ENCODE results near the gene GLS. TPM values are rescaled to one million over a fixed set of nuclear protein-coding genes. Genes with fewer than 3 reads are reported as not detected.
"Not testable (repeated sequence)": the region's sequence is repeated elsewhere in the genome, so short reads cannot be mapped to it uniquely, and the experiment has no call there.

The GLS gene
- total RNA-seq, 2 donors from 2014 or later: 415 to 476 TPM

GRCh38 chr2:190855245-190855644, 25.4 kb upstream of the GLS start:
- Histone ChIP-seq H3K27ac (no peak overlapping the region), H3K9me3 (no peaks in the 10 kb centered on the region), H3K4me3 (no peak overlapping the region), H3K4me1 (ENCODE audit: control insufficient read depth in 1 of 2, low read depth in 2 of 2) (peaks cover 19 to 52% of the 10 kb centered on the region in 2 donors), H3K36me3 (no peaks in the 10 kb centered on the region), H3K27me3 (replicated peaks; ENCODE audit: insufficient read depth) (no peaks in the 10 kb centered on the region)
- no peak for DNase-seq (ENCODE audit: low spot score)
- TF ChIP-seq CTCF (IDR thresholded peaks at IDR 0.05): no peak
- no peak for ATAC-seq (ENCODE audit: insufficient number of reproducible peaks, low FRiP score, low read depth)

- Histone ChIP-seq H3K36me3 (no peaks in the 10 kb centered on the region), H3K27ac (no peak overlapping the region)
These were observed 23.6 kb upstream of the GLS start for GRCh38 chr2:190856985-190857384.

GRCh38 chr2:190858817-190859216, 21.8 kb upstream of the GLS start:
- ATAC-seq (ENCODE audit: insufficient number of reproducible peaks, low FRiP score, low read depth): no peak
- no peak for DNase-seq (ENCODE audit: low spot score)
- peak overlapping the region; percentile 30 for H3K4me3 ChIP-seq
- peak overlapping the region; percentile 71 to 80 for H3K27ac ChIP-seq
- no peaks in the 10 kb centered on the region for H3K27me3 ChIP-seq (replicated peaks; ENCODE audit: insufficient read depth)
- TF ChIP-seq CTCF (IDR thresholded peaks at IDR 0.05): no peak
- no peaks in the 10 kb centered on the region for H3K36me3 ChIP-seq
- no peaks in the 10 kb centered on the region for H3K9me3 ChIP-seq
- peaks cover 32 to 73% of the 10 kb centered on the region in 2 donors for H3K4me1 ChIP-seq (ENCODE audit: control insufficient read depth in 1 of 2, low read depth in 2 of 2)

More at GRCh38 chr2:190856985-190857384, 23.6 kb upstream of the GLS start:
- no peak for TF ChIP-seq CTCF (IDR thresholded peaks at IDR 0.05)
- Histone ChIP-seq H3K4me1 (ENCODE audit: control insufficient read depth in 1 of 2, low read depth in 2 of 2) (peaks cover 30 to 61% of the 10 kb centered on the region in 2 donors), H3K27me3 (replicated peaks; ENCODE audit: insufficient read depth) (no peaks in the 10 kb centered on the region), H3K9me3 (no peaks in the 10 kb centered on the region), H3K4me3 (no peak overlapping the region)
- ATAC-seq (ENCODE audit: insufficient number of reproducible peaks, low FRiP score, low read depth) (no peak), DNase-seq (ENCODE audit: low spot score) (no peak)

GRCh38 chr2:190859347-190860297, 21.0 kb upstream of the GLS start:
- Histone ChIP-seq H3K36me3 (no peaks in the 10 kb centered on the region), H3K27ac (peak overlapping the region; percentile 71 to 80), H3K27me3 (replicated peaks; ENCODE audit: insufficient read depth) (no peaks in the 10 kb centered on the region), H3K9me3 (no peaks in the 10 kb centered on the region), H3K4me3 (peak overlapping the region; percentile 27), H3K4me1 (ENCODE audit: control insufficient read depth in 1 of 2, low read depth in 2 of 2) (peaks cover 36 to 73% of the 10 kb centered on the region in 2 donors)
- no peak for TF ChIP-seq CTCF (IDR thresholded peaks at IDR 0.05)
- ATAC-seq (ENCODE audit: insufficient number of reproducible peaks, low FRiP score, low read depth): no peak
- no peak for DNase-seq (ENCODE audit: low spot score)

GRCh38 chr2:190860985-190861680, 19.5 kb upstream of the GLS start:
- DNase-seq (ENCODE audit: low spot score) (no peak), ATAC-seq (ENCODE audit: insufficient number of reproducible peaks, low FRiP score, low read depth) (no peak)
- Histone ChIP-seq H3K27ac (peak overlapping the region; percentile 71 to 80), H3K27me3 (replicated peaks; ENCODE audit: insufficient read depth) (no peaks in the 10 kb centered on the region), H3K9me3 (no peaks in the 10 kb centered on the region), H3K4me1 (ENCODE audit: control insufficient read depth in 1 of 2, low read depth in 2 of 2) (peaks cover 43 to 85% of the 10 kb centered on the region in 2 donors), H3K36me3 (no peaks in the 10 kb centered on the region), H3K4me3 (no peak overlapping the region)
- TF ChIP-seq CTCF (IDR thresholded peaks at IDR 0.05): no peak

GRCh38 chr2:190862128-190862527, 18.5 kb upstream of the GLS start:
- H3K36me3 ChIP-seq; ATAC-seq (ENCODE audit: insufficient number of reproducible peaks, low FRiP score, low read depth); H3K27me3 ChIP-seq (replicated peaks; ENCODE audit: insufficient read depth); DNase-seq (ENCODE audit: low spot score); H3K9me3 ChIP-seq; H3K4me3 ChIP-seq: not testable (repeated sequence)
- Histone ChIP-seq H3K4me1 (ENCODE audit: control insufficient read depth in 1 of 2, low read depth in 2 of 2) (peaks cover 46 to 95% of the 10 kb centered on the region in 2 donors), H3K27ac (peak overlapping the region; percentile 71 to 80)

Data from thoracic aorta (tissue), 2 donors.